DND-41 (cell line): ENCODE data around the gene GLRX.

Experiments used
- ATAC-seq: fragments of 200-7000 bp; cut with Tn5 transposase; 3 replicates; pipeline ENCODE4 v1.9.1; 2021; ENCODE audit warnings: low read depth; ENCODE audit not compliant: insufficient read depth
- DNase-seq: peaks from one replicate; pipeline ENCODE4 v3.0.0-alpha.2; 2020
- H2AFZ ChIP-seq: 2 replicates; pipeline ENCODE4 v1.6.0; 2012; ENCODE audit warnings: low read depth, low read length
- H3K27ac ChIP-seq: 2 replicates; pipeline ENCODE4 v1.5.1; 2012; ENCODE audit warnings: low read length, inconsistent platforms
- H3K27me3 ChIP-seq: fragments of 200-600 bp; sonication (generic); 2 replicates; pipeline ENCODE4 v1.6.0; 2012; ENCODE audit warnings: low read length, mild to moderate bottlenecking, inconsistent platforms; ENCODE audit not compliant: insufficient read depth, poor library complexity
- H3K36me3 ChIP-seq: 2 replicates; pipeline ENCODE4 v1.5.1; 2012; ENCODE audit warnings: low read length, inconsistent platforms; ENCODE audit not compliant: insufficient read depth
- H3K4me1 ChIP-seq: 2 replicates; pipeline ENCODE4 v1.5.1; 2012; ENCODE audit warnings: mild to moderate bottlenecking, low read length; ENCODE audit not compliant: insufficient read depth
- H3K4me2 ChIP-seq: 2 replicates; pipeline ENCODE4 v1.6.0; 2012; ENCODE audit warnings: mild to moderate bottlenecking, moderate library complexity, low read length, inconsistent platforms; ENCODE audit not compliant: insufficient read depth
- H3K4me3 ChIP-seq, 2 experiments: fragments of 200-600 bp in 1 of 2; shearing (Covaris generic) in 1 of 2; 2 replicates each; pipeline ENCODE4 v1.5.1; 2012 to 2016; ENCODE audit warnings: inconsistent platforms in 2 of 2, low read length in 2 of 2, mild to moderate bottlenecking in 2 of 2, low read depth in 1 of 2, moderate library complexity in 1 of 2
- H3K79me2 ChIP-seq: 2 replicates; pipeline ENCODE4 v1.6.0; 2012; ENCODE audit warnings: low read length, inconsistent platforms; ENCODE audit not compliant: insufficient read depth
- H3K9ac ChIP-seq: 2 replicates; pipeline ENCODE4 v1.6.0; 2012; ENCODE audit warnings: low read depth, mild to moderate bottlenecking, inconsistent platforms, low read length, moderate library complexity
- H3K9me3 ChIP-seq: 2 replicates; pipeline ENCODE4 v1.5.1; 2012; ENCODE audit warnings: low read length, moderate library complexity, mild to moderate bottlenecking, inconsistent platforms; ENCODE audit not compliant: insufficient read depth, severe bottlenecking
- H4K20me1 ChIP-seq: 2 replicates; pipeline ENCODE4 v1.6.0; 2012; ENCODE audit warnings: low read length; ENCODE audit not compliant: insufficient read depth
- EZH2 ChIP-seq: IDR thresholded peaks from 3 replicates; pipeline ENCODE4 v1.6.1; 2012; ENCODE audit warnings: borderline replicate concordance, low read depth, mild to moderate bottlenecking, moderate library complexity, low read length, inconsistent platforms; ENCODE audit not compliant: severe bottlenecking
- TF ChIP-seq, protein P1 (sequence below): IDR thresholded peaks from 2 replicates; pipeline ENCODE4 v1.5.1; 2012; ENCODE audit warnings: borderline replicate concordance, low read length, moderate library complexity, mild to moderate bottlenecking; ENCODE audit not compliant: poor library complexity, severe bottlenecking; ENCODE audit errors: extremely low read depth

Gene GLRX

DNA sequence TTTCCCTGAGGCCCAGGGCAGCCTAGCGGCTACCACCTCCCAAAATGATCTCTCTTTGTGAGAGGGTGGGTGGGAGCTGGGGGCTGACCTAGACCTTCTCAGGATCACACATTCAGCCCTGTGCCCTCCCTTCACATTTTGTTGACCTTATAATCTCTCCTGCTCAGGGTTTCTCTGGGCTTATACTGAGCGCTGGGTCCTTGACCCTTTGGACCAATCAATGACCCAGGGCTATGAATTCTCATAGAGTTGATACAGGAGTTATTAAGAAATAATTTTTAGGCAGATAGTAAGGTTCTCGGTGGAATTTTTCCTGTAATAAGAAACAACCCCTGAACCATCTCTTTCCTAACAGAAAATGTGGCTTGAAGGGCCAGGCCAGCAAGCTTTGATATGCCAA is 22.0 kb downstream of the GLRX start:
- Histone ChIP-seq H3K9me3 (no peaks in the 10 kb centered on the region), H3K79me2 (no peaks in the 10 kb centered on the region), H3K27me3 (no peaks in the 10 kb centered on the region), H3K9ac (no peak overlapping the region), H3K4me1 (no peaks in the 10 kb centered on the region), H3K4me2 (no peak overlapping the region), H3K27ac (no peak overlapping the region), H4K20me1 (no peaks in the 10 kb centered on the region), H2AFZ (no peak overlapping the region), H3K4me3 (no peak overlapping the region), H3K36me3 (no peaks in the 10 kb centered on the region)
- no peak for ATAC-seq
- TF ChIP-seq, protein P1, sequence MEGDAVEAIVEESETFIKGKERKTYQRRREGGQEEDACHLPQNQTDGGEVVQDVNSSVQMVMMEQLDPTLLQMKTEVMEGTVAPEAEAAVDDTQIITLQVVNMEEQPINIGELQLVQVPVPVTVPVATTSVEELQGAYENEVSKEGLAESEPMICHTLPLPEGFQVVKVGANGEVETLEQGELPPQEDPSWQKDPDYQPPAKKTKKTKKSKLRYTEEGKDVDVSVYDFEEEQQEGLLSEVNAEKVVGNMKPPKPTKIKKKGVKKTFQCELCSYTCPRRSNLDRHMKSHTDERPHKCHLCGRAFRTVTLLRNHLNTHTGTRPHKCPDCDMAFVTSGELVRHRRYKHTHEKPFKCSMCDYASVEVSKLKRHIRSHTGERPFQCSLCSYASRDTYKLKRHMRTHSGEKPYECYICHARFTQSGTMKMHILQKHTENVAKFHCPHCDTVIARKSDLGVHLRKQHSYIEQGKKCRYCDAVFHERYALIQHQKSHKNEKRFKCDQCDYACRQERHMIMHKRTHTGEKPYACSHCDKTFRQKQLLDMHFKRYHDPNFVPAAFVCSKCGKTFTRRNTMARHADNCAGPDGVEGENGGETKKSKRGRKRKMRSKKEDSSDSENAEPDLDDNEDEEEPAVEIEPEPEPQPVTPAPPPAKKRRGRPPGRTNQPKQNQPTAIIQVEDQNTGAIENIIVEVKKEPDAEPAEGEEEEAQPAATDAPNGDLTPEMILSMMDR, result no peak
- no peak for TF ChIP-seq EZH2
- no peak for DNase-seq

- no peak overlapping the region for H3K4me3 ChIP-seq
- H3K27me3 ChIP-seq, result no peaks in the 10 kb centered on the region
- no peaks in the 10 kb centered on the region for H3K4me1 ChIP-seq
- H2AFZ ChIP-seq, result no peak overlapping the region
- ATAC-seq, result no peak
- TF ChIP-seq, protein P1, result no peak
- no peak for TF ChIP-seq EZH2
- DNase-seq, result no peak
- no peaks in the 10 kb centered on the region for H3K36me3 ChIP-seq
- H3K4me2 ChIP-seq, result no peak overlapping the region
- no peak overlapping the region for H3K9ac ChIP-seq
- no peaks in the 10 kb centered on the region for H3K9me3 ChIP-seq
- H3K27ac ChIP-seq, result no peak overlapping the region
- no peaks in the 10 kb centered on the region for H4K20me1 ChIP-seq
- no peaks in the 10 kb centered on the region for H3K79me2 ChIP-seq
Measured at GRCh38 chr5:95799191-95799835, 23.2 kb downstream of the GLRX start.

- Histone ChIP-seq H3K9ac (no peak overlapping the region), H3K79me2 (no peaks in the 10 kb centered on the region), H3K4me1 (no peaks in the 10 kb centered on the region), H3K4me3 (no peak overlapping the region), H3K4me2 (no peak overlapping the region), H3K9me3 (no peaks in the 10 kb centered on the region), H4K20me1 (no peaks in the 10 kb centered on the region), H2AFZ (no peak overlapping the region), H3K27ac (no peak overlapping the region), H3K27me3 (no peaks in the 10 kb centered on the region), H3K36me3 (no peaks in the 10 kb centered on the region)
- TF ChIP-seq EZH2, result no peak
- TF ChIP-seq, protein P1, result no peak
- DNase-seq (no peak), ATAC-seq (no peak)
Measured at GRCh38 chr5:95798545-95798944, 24.0 kb downstream of the GLRX start.
